SK-N-SH (cell line): ENCODE results near the gene ZNF385A.

Experiments used
- CTCF ChIP-seq: fragments of 200-600 bp; sonication (generic); IDR thresholded peaks from 2 replicates; pipeline ENCODE4 v1.6.1; 2017; ENCODE audit warnings: antibody characterized with exemption, mild to moderate bottlenecking, moderate library complexity
- POLR2AphosphoS5 ChIP-seq: IDR thresholded peaks from 2 replicates; pipeline ENCODE4 v1.6.1; 2012; ENCODE audit warnings: low read depth, low read length

GRCh38 chr12:54405106-54405505 is 20.6 kb upstream of the ZNF385A start:
- TF ChIP-seq CTCF (no peak), POLR2AphosphoS5 (no peak)
